HG03103 (cell line): ENCODE measurements around the gene STARD10.

Source experiments
- ATAC-seq: cut with Tn5 transposase; IDR thresholded peaks from one replicate; pipeline ENCODE4 v1.9.1; 2021; ENCODE audit warnings: low read depth; ENCODE audit not compliant: unreplicated experiment

The STARD10 gene

DNA sequence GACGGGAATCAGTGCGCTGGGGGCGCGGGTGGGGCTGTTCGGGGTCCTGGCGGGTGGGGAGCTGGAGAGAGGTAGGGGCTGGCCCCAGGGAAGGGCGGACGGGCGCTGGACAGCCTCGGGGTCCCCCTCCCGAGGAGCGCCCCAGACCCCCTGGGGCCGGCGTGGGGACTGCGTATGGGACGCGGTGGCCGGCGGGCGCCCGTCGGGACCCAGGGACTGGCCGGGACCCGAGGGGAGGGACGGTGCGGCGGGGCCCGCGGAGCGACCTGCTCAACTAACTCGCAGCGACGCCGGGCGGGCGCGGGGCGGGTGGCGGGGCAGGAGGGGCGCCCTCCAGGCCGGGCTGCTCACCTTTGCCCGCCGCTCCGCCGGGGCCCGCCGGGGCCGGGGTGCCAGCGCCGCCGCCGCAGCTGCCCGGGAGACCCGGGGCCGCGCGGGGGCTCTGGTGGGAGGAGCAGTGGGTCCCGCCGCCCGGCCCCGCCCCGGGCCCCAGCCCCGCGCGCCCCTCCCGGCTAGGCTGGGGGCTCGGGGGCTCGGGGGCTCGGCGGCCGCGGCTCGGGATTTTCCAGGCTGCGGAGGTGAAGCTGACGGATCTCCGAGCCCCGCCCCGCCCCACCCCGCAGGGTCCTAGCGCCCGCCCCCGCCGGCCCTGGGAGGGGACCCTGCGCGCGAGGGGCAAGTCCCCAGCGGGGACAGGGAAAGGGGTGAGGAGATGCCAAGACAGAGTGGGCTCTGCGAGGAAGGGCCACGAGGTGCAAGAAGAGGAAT is 12.3 kb downstream of the STARD10 start:
- no peak for ATAC-seq

DNA sequence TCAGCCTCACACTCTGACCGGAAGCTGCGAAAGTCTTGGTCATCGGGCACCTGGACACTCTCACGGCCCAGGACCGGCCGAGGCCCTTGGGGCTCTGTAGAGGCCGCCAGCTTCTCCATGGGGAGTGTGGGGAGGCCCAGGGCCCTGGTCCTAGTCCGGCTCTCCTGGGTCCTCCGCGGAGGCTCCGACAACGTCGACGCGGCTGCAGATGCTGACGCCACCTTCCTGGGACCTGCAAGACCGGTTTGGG is 12.9 kb downstream of the STARD10 start:
- no peak for ATAC-seq

DNA sequence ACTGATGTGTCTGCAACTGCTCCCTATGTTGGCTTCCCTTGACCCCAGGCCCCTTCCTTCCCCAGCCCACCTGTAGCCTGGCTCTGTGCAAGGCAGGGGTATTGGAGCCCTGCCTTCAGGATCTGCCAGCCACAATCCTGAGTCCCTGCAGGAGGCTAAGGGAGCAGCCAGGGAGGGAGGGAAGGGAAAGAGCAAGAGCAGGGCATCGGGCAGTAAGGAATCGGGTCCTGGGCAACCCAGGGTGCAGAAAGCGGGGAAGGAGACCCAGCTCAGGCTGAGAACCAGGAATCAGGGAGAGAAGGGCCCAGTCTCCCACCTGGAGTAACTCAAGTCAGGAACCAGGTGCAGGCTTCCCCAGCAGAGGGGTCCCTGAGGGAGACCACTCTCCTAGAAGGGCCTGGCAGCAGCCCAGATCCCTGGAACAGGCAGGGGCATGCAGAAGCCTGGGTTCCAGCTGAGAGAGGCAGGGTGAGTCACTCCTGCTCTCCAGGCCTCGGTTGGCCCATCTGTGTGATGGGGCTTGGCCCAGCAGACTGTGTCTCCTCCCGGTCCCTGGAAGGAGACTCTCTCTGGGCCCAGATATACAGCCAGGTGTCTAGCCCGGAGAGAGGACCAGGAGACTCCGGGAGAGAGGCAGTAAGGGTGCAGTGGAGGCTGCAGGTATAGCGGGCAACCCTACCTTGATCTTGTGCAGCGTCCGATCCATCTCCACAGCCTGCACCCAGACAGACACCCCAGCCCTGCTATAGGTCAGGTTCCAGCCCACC is 13.4 kb downstream of the STARD10 start:
- no peak for ATAC-seq

DNA sequence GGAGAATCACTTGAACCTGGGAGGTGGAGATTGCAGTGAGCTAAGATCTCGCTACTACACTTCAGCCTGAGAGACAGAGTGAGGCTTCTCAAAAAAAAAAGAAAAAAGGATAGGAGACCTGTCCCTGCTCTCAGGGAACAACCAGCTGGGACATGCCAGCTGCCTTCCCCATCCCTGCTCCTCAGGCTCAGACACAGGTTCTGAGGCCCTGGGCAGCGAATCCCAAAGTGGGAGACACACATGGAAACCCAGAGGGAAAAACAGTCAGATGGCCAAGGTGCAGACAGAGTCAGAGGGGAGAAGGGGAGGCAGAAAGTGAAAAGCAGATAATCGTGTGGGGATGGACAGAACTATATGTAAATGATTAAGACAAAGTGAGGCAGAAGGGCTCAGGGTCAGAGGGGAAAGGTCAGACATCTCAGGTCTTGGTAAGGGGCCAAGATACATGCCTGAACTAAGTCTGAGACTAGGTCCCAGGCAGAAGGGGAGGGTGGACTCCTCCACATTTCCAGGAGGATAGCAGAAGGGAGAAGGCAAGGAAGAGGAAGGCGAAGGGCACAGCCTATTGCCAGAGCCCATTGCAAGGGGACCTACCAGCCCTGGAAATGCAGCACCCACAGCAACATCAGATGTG is 14.2 kb downstream of the STARD10 start:
- ATAC-seq = no peak

DNA sequence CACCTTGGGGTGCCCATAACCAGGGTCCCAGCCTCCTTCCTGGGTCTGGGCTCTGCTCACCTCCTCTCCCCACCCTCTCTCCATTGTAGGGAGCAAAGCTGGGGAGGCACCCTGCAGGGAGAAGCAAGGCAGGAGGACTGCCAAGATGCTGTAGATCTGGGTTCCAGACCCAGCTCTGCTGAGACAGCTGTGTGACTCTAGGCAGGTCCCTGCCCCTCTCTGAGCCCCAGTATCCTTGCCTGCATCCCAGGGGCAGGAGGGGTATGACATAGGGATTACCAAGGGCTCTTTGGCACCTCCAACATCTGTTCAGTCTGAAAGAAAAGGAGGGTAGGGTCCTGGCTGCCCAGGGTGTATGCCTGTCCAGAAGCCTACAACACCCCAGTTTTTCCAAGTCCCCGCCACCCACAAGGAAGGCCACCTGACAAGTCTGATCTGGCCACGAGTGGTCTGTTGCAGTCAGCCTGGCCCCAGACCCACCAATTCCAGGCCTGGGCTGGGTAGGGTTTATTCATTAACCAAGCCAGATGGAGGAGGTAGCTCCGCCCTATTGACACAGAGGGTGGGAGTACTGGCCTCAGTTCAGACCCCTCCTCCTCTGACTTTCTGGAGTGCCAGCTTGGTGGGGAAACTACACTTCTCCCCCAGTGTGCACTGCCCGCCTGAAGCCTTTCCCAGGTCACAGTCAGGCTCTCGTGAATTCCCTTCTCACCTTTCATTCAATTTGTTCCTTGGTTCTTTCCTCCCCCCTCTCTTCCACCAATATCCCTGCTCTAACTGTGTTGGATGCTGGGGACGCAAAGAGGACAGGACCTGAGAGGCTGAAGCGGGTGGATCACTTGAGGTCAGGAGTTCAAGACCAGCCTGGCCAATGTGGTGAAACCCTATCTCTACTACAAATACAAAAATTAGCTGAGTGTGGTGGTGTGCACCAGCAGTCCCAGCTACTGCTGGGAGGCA is 15.0 kb downstream of the STARD10 start:
- no peak for ATAC-seq

DNA sequence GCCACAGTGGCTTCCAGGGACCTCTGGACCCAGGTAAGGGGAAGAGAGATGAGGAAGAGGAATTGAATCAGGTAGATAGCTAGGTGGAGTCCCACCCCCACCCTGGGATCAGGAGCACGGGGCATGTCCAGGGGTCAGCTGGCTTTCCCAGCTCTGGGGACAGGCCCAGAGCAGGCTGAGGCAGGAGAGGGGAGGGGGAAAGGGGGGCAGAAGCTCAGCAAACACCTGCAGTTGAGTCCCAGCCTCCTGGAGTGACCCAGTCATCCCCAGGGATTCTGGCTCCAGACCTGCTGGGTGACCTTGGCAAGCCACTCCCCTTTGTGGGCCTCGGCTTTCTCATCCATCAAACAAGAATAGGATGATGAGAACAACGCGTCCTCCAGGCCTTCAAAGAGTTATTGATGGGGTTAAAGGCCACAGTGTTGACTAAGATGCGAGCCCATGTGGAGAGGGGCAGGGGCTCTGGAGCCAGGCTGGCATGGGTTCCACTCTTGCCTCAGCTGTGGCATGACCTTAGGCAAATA is 16.0 kb downstream of the STARD10 start:
- no peak for ATAC-seq

DNA sequence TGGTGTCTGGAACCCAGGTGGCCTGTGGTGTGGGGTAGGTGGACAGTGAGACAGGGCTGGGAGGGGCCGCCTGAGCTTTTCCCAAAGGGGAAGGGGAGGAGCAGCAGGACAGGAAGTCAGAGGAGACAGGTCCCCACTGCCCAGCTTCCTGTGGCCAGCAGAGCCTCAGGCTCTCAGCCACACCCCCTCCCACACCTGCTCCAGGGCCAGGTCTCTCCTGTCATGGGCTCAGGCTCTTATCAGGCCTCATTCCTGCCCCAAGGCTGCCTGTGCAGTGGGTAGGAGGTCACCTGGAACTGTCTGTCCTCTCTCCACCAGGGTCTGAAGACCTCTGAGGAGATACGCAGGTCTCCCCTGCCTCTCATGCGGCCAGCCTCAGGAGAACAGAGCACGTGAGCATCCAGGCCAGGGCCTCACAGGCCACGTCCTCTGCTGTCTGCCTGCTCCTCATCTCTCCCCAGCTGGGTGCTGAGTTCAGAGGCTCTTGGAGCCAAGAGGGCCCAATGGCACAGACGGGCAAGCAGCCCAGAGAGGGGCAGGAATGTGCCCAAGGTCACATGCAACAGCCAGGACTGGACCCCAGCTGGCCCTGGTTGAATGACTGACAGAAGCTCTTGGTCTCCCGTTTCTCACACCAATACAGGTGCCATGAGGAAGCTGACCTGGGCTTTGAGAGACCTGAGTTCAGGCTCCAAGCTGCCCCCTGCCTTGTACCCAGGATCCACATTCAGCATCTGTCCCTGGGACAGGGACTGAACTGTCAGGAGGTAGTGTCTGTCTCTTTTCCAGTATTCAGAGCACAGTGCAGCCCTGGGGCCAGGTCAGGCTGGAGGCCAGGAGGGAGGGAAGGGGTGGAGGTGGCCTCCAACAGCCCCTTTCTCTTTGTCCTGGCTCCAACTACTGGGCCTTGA is 16.7 kb downstream of the STARD10 start:
- ATAC-seq = no peak

DNA sequence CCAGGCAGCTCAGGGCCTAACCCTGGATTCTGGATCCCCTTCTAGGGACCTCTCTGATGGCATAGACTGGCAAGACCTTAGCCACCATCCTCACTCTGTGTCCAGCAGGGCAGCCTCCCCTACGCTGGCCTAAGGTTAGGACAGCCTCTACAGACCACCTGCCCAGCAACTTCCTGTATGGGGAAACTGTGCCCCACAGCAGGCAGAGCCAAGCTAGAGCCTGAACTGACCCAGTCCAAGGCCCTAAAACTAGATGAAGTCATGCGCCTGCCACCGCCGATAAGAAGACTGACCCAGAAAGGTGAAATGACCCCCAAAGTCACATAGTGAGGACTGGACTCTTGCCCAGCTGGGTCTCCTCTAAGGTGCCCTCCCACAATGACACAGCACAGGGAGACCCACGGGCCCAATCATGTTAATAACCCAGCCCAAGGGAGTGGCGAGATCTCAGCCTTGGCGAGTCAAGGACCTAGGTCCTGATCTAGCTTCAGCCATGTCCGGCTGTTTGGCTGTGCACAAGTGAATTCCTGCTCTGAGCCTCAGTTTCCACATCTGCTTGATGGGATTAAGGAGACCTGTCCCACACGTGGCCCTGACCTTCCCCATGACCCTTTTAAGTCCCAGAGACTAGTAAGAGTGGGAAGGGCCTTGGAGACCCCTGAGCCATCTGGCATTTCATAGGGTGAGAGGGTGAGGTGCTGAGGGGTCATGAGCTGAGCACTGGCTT is 17.6 kb downstream of the STARD10 start:
- no peak for ATAC-seq

DNA sequence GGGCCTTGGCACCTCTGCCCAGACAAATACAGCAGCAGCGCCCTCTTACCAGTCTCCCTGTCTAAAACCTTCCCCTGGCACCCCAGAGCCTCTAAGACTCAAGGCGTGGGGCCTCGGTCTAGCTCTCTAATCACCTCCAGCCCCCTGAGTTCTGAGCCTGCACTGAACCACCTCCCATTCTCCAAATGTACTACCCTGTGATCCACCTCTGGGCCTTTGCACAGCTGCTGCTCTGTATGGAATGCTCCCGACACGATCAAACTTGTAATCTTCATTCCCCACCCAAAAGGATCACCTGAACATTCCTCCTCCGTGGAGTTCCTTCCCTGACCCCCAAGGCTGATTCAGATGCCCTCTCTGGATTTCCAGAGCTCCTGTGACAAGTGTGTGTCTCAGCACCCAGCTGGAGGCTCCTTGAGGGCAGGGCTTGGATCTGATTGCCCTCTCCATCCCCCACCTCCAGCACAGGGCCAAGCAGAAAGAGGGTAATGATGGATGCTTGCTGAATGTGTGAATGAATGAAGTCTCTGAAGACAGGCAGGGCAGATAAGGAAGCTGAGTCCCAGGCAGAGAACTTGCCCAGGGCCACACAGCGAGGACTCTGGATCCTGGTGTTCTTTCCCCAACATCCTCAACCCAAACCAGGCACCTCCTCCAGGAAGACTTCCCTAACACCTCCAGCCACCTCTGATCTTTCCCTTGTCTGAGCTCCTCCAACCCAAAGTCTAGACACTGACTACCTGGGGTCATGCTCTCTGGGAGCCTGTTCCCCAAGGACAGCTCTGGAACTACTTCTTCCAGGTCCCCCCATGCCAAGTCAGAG is 18.3 kb downstream of the STARD10 start:
- ATAC-seq = no peak

DNA sequence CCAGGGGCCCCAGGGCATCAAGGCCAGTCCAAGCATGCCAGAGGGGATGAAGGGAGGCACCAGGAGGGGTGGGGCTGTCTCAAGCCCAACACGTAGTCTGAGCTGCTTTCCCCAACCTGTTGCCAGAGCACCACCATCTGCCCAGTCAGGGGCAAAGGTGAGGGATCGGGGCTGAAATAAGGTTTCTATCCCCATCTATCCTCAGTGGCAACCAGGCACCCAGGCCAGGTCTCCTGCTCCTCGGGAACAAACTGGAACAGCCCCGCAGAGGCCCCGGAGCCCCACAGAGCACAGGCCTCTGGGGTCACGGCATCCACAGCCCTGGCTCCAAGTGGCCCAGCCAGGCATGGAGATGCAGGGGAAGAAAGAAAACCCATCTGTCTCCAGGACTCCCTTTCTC is 19.3 kb downstream of the STARD10 start:
- no peak for ATAC-seq

DNA sequence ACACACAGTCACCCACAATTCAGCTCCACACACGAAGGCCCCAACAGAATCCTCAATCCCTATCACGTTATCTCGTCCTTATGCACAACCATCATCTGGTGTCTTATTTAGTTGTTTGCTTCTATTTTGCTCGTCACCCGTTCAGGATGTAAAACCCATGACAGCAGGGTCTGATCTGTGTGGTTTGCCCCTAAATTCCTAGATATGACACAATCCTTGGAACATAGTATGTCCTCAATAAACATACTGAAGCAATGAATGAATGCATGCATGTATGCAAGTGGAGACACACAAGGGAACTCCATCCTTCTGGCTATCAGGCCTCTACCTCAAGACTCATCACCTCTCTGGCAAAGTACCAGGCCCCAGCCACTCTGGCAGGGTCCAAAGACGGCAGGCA is 20.2 kb downstream of the STARD10 start:
- no peak for ATAC-seq

DNA sequence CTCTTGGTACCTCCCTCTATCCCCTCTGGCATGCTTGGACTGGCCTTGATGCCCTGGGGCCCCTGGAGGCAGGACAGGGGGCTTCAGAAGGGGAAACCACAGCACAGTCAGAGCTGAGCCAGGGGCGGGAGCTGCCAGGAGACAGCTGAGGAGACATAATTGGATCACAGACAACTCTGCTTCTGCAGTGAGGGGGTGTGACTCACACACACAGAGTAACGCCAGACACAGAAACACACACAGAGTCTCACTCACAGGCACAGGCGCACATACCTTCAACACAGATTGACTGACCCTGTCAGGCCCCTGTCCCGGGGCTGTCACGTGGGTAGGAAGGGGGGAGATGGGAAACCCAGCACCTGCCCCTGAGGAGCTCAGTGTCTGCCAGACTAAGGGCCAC is 20.6 kb downstream of the STARD10 start:
- ATAC-seq = no peak

DNA sequence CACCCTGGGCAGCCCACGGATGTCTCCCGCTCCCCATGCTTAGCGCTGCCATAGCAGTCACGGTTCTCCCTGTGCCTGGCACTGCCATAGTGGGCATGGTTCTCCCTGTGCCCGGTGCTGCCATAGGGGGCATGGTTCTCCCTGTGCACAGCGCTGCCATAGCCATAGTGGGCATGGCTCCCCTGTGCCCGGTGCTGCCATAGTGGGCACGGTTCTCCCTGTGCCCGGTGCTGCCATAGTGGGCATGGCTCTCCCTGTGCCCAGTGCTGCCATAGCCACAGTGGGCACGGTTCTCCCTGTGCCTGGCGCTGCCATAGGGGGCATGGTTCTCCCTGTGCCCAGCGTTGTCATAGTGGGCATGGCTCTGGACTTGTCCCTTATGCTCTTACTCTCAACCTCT is 21.8 kb downstream of the STARD10 start:
- ATAC-seq = no peak

DNA sequence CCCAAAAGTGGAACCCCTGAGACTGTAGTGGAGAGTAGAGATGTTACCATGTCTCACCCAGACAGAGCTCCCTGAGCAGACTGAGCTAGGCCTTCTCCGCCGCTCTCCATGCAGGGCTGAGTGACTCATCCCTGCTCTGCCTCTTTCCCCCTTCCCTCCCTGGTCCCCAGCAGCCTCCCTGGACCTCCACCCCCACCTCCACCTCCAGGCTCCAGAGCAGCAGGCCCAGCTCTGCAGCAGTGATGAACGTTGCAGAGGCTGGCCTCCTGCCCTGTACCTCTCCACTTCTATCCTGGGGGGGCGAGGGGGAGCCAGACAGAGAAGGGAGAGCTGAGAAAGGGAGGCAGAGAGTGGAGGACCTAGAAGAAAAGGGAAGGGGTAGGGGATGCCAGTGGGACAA is 22.3 kb downstream of the STARD10 start:
- no peak for ATAC-seq

DNA sequence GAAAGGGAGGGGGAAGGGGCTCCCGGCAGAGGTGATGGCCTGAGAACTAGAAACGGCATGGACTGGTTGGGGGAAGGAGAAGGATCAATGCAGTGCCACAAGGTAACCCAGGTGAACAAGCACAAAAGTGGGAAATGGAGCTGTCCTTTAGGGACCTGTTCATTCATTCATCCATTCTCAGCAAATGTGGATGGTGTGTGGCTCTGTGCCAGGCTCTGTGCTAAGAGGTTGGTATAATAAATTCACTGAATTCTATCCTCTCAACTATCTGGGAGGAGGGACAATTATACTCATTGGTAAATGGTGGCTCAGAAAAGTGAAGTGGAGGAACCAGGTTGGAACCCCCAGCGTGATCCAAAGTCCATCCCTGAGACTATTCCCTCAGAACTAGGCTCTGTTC is 23.0 kb downstream of the STARD10 start:
- no peak for ATAC-seq

DNA sequence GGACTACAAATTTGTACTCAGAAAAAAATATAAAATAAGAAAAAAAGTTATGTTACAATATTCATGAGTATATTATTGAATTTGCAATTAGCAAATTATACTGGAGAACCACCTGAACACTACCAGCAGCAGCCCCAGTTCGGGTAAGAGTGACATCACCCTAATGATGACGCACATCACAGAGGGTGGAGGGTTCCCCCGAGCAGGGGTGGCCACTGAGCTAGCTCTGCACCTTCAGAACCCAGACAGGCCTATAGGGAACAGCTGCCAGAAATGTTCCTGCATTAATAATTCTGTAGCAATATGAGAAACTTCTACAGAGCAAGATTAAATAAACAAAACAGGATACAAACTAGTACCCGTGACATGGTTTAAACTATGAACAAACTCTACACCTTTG is 24.2 kb downstream of the STARD10 start:
- no peak for ATAC-seq

DNA sequence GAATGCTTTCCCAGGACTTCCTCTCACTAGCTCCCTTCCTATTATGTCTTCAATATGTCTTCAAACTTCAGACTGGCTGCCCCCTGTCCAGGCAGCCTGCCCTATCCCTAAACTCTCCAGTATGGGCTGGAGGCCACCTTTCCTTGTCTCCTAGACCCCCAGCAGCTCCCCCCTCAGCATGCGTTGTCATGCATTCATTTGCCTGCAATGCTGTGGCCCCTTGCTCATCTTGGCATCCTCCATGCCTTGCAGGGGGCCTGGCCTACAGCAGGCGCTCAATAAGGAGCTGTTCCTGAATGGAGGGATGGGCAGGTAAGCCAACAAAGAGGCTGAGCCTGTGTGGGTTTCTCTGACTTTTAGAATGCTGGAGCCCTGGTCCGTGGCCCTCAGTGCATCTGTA is 25.3 kb downstream of the STARD10 start:
- ATAC-seq = no peak
